NCI-H748 (cell line): ENCODE measurements around the gene KCTD7.
"Not testable (repeated sequence)": the region's sequence is repeated elsewhere in the genome, so short reads cannot be mapped to it uniquely, and the experiment has no call there.

Experiments used
- DNase-seq: peaks from one replicate; lab custom pipeline; 2025; ENCODE audit not compliant: unreplicated experiment; lab: John Stamatoyannopoulos, UW

Gene KCTD7

DNA sequence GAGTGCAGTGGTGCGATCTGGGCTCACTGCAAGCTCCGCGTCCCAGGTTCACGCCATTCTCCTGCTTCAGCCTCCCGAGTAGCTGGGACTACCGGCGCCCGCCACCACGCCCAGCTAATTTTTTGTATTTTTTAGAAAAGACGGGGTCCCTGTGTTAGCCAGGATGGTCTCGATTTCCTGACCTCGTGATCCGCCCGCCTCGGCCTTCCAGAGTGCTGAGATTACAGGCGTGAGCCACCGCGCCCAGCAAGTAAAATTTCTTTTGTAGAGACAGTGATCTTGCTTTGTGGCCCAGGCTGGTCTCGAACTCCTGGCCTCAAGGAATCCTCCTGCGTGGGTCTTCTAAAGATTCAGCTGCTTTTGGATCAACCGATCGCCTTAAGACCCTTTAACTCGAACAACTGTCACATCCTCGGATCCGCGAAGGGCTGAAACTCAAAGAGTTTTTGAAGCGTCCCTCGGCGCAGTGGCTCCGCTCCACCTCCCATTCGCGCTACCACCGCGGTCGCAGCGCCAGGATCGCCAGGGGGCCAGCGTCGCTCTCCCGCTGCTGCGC, 25.1 kb downstream of the KCTD7 start:
- not testable (repeated sequence) for DNase-seq

DNA sequence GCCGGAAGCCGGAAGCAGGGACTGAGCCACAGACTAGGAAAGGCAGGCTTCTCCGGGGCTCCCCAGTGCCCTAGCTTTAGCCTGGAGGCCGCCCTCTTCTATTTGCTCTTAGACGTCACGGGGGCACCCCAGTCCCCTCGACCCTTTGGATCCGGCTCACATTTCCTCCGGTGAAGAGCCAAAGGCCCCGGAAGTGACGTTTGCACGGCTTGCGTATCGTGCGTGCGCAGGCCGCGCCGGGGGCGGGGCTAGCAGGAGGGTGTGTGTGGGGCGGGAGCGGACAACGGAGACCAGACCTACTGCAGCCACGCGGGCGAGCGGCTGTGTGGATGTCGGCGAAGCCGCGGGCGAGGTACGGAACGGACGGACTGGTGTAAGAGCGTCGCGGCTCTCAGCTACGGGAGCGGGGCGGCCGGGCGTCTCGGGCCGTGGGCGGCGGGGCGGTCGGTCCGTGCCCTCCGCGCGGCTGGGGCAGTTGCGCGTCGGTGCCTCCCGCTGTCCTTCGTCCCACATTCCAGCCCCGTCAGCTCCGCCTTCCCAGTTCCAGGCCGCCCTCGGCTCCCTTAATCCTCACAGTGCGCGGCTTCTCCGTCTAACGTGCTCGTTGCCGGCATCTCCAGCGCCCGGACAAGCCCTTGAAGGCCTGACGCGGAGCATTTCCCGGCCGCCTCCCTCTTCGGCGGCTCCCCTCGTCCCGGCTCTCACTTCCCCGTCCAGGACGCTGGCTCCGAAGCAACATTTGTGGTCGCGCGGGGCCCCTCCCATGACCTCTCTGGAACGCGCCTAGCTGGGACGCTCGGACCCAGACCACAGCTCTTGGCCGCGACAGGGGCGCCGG, 25.8 kb downstream of the KCTD7 start:
- DNase-seq, result peak; percentile 99

DNA sequence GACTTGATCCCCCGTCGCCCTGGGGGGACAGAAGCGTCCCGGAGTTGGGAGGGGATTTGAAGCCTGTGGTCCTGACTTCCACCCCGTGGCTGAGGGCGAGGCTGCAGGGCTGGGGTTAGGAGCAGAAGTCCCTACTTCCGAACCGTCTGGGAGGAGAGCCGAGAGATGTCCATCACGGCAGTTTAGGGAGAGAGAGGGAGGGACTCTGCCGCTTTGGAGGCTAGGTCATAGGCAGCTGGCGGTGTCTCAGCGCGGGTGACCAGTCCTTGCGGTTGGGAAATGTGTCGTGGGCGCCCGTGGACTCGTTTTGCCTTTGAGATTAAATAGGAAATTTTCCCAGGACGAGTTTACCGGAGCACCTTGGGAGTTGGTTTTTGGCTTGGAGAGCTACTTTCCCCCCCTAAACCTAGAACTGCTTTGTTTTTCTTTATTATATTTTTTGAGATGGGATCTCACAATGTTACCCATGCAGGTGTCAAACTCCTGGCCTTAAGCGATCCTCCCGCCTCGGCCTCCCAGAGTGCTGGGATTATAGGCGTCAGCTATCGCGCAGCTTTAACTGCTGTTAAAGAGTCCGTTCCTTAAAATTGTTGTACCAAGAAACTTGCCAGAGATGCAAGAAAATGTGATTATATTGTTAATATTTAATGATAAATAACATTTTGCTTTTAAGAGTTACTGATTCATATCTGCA, 26.6 kb downstream of the KCTD7 start:
- peak; percentile 50 for DNase-seq

DNA sequence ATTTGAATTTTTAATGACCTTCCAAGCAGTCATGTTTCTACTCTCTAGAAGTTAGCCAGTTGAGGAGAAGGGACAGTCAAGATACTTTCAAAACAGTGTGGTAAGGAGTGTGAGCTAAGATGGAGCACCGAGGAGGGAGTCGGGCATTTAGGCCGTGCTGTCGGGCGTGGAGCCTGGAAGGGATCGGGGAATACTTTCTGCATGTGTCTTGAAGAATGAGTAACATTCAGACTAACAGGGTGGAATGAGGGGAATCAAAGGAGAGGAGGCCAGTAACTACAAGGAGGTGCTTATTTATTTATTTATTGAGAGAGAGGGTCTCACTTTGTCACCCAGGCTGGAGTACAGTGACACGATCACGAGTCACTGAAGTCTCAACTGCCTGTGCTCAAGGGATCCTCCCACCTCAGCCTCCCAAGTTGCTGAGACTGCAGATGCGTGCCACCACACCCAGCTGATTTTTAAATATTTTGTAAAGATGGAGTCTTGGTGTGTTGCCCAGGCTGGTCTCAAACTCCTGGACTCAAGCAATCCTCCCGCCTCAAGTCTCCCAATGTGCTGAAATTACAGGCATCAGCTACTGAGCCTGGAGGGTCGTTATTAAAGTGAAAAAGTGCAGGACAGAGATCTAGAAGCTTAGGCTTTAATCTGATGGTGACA, 27.3 kb downstream of the KCTD7 start:
- not testable (repeated sequence) for DNase-seq

DNA sequence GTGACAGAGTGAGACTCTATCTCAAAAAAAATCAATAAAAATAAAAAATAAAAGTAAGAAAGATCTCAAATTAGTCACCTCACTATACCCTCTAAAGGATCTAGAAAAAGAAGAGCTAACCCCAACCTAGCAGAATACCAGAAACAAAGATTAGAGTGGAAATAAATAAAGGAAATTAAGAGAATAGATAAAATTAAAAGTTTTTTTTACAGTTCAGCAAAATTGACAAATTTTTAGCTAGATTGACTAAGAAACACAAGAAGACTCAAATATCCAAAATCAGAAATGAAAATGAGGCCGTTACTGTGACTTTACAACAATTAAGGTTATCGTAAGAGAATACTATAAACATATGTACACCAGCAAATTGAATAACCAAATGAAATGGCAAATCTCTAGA, 29.1 kb downstream of the KCTD7 start:
- DNase-seq, result no peak

DNA sequence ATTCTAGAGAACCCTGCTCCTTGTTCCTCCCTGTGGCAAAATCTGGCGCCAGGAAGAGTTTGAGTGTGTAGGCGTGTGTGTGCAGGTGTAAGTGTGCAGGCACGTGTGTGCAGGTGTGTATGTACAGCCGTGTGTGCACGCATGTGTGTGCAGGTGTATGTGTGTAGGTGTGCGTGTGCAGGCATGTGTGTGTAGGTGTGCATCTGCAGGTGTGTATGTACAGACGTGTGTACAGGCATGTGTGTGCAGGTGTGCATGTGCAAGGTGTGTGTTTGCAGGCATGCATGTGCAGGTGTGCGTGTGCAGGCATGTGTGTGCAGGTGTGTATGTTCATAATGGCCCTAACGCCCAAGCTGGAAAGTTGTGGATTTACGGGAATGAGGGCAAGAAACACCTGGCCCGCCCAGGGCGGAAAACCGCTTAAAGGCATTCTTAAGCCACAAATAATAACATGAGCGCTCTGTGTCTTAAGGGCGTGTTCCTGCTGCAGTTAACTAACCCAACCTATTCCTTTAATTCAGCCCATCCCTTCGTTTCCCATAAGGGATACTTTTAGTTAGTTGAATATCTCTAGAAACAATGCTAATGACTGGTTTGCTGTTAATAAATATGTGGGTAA, 34.1 kb downstream of the KCTD7 start:
- DNase-seq, result no peak

DNA sequence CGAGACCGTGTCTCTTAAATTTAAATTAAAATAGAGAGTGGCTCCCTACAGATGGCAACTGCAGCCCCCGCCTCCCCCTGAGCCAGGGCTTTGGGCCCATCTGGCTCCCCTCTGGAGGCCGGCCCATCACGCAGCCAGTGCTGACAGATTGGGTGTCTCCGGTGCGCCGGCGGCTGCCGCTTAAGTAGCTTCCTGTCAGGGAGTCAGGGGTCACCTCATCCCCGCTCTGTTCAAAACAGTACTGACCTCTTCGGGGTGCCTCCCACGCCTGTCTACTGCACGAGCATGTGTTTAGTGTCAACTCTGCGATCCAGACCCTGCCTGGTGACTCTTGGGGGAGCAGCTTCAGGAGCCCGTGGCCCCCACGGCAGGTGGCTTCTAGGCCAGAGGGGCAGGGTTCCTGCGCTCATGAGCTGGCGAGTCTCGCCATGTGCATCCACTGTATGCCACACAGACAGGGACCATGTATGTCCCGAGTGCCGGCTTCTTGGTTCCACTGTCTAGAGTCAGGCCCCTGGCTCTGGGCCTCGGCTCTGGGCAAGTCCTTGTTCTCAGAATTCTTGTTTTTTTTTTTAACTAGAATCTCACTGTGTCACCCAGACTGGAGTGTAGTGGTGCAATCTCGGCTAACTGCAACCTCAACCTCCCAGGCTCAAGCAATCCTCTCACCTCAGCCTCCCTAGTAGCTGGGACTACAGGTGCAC, 36.1 kb downstream of the KCTD7 start:
- DNase-seq, result peak; percentile 6

DNA sequence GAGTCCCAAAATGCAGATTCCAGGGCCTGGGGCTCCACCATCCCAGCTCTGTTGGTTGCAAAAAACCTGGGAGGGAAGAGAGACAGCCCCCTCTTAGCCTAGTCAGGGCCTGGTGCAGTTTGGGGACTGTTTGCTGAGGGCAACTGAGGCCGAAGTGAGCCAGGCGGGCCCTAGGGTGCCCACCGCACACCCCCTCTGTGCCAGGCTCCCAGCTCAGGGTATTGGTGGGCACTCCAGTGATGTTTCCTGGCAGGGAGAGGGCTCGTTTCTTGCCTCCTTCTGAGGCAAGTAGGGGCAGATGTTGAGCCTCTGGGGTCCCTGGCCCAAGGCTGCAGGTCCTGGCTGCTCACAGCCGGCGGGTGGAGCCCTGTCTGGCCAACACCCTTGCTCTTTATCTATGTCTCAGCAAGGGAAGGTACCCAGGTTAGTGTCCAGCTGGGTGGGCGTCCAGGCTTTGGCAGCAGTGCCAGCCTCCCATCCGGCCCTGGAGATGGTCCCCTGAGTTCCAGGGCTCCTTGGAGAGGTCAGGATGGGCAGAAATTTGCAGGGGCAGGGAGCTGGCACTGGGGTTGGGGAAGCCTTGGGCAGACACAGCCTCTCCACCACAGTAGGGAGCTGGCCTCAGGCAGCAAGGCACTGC, 37.8 kb downstream of the KCTD7 start:
- DNase-seq, result no peak

DNA sequence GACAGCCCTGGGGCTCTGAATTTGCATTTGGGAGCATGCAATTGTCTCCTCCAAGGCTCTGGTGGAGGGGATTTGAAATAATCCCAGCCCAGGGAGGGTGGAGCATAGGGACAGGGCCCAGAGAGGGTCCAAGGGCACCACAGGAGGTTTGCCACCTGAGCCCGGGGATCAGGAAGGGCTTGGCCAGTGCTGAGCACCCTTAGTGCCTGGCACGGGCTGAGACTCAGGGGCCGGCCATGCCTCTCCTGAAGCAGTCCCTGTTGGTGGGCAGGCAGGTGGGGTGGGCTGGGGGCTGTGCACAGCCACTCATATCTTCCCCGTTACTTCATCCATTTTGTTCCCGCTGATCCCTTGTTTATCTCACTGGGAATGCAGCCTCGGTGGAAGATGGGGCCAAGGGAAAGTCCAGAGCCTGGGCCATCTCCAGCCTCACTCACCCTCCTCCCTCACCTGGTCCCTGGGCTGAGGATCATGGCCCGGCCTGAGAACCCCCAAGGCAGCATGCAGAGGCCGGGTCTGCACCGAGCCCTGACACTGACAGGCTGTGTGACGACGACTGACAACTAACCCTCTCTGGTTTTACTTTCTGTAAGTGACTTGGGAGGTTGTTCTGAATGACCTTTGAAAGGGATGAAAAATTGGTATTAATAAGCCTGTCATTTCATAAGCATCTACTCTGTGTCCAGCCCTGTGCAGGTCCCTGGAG, 38.5 kb downstream of the KCTD7 start:
- DNase-seq, result no peak

DNA sequence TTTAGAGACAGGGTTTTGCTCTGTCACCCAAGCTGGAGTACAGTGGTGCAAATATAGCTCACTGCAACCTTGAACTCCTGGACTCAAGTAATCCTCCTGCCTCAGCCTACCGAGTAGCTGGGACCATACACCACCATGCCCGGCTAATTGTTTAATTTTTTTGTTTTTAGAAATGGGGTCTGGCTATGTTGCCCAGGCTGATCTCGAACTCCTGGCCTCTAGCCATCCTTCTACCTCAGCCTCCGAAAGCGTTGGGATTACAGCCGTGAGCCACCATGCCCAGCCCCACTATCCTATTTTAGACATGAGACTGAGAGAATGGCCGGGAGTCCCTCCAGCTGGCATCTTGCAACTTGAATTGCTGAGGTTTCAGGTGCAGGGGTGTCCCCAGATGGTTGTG, 39.4 kb downstream of the KCTD7 start:
- no peak for DNase-seq

DNA sequence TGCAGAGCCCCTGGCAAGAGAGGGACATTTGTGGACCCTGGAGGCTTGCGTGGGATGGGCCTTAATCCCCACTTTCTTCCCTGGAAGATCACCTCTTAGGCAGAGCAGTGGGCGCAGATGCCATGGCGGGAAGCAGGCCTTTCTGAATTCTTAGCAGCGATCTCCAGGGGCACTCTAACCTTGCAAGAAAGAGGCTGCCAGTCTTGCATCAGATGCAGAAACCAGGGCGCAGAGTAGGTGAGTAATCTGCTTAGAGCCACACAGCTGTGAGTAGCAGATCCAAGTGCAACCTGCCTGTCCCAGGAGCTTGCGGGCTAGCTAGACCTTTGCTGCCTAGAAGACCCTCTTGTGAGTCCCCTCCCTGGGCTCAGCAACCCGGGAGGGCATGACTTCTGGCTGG, 40.0 kb downstream of the KCTD7 start:
- no peak for DNase-seq

DNA sequence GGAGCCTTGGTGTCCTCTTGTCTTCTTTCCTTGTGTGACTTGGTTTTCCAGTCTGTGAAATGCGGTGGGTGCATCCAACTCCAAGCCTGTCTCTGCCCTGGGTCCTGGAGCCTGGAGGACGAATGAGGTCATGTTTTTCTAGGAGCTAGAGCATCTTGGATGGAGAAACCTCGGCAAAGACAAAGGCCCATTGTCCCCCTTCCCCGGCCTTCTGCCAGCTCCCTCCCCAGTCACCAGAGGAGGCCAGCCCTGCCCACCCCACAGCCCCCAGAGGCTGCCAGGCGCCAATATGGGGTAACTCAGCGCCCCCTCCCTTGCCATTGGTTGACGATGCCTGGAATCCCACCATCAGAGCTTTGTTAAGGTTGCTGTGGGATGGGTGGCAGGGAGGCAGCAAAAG, 40.4 kb downstream of the KCTD7 start:
- DNase-seq, result no peak

DNA sequence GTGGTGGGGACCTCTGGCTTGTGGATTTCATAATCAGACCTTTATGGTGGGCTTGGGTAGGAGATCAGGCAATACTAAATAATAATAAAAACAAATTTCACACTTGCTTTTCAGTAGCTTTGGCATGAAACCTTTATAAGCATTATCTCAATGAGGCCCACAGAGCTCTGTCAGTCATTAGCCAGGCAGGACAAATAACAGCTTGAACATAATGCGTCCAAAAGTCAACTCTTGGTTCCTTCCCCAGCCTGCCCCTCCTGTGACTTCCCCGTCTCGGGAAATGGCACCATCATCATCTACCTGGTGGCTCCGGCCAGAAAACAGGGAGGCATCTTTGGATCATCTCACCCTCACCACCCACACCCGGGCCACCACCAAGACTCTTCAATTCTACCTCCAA, 40.8 kb downstream of the KCTD7 start:
- no peak for DNase-seq

DNA sequence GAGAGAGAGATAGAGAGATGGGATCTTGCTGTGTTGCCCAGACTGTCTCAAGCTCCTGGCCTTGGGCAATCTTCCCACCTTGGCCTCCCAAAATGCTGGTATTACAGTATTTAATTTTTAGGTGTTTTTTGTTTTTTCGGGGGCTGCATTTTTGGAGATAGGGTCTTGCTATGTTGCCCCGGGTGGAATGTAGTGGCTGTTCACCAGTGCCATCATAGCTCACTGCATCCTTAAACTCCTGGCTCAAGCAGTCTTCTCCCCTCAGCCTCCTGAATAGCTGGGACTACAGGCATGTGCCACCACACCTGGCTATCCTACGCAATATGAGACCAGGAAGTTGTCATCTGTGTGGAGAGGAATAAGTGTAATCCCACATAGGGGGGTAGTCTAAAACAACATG, 42.4 kb downstream of the KCTD7 start:
- DNase-seq, result no peak

DNA sequence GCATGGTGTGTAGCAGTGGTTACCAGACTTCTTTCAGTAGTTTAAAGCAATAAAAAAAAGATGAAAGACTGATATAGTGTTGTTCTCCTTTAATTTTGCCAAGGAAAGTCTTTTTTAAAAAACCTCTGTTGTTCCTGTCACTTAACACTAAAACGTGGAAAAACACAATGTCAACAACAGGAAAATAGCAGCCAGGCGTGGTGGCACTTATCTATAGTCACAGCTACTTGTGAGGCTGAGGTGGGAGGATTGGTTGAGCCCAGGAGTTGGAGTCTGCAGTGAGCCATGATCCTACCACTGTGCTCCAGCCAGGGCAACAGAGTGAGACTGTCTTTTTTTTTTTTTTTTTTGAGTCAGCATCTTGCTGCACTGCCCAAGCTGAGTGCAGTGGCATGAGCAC, 42.8 kb downstream of the KCTD7 start:
- DNase-seq, result not testable (repeated sequence)

DNA sequence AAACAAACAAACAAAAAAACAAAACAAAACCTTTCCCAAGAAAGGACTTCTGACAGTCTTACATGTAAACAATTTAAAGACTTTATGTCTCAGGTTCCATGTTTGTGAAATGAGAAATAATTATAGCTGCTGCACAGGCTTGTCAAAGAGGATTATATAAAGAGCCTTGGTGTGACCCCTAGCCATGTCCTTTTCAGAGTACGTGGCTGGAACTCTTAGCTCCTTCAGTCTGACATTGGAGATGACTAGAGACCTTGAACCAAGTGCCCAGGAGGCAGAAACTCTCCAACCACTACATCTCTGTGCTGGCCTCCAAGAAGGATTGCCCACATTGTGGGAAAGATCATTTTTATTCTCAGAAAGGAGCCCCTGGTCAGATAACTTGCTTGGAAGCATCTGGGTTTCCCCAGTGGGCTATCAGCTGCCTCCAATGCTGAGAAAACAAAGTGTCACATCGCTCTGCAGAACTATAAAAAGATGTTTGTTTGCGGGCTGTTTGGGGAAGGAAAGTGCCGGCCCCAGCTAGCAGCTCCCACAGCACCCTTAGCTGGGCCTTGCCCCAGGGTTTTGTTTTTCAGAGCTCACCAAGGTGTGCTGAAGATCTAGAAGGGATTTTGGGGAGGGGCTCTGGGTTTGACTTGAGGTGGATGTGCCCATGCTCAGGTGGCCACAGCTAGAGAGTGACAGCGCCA, 43.9 kb downstream of the KCTD7 start:
- not testable (repeated sequence) for DNase-seq

DNA sequence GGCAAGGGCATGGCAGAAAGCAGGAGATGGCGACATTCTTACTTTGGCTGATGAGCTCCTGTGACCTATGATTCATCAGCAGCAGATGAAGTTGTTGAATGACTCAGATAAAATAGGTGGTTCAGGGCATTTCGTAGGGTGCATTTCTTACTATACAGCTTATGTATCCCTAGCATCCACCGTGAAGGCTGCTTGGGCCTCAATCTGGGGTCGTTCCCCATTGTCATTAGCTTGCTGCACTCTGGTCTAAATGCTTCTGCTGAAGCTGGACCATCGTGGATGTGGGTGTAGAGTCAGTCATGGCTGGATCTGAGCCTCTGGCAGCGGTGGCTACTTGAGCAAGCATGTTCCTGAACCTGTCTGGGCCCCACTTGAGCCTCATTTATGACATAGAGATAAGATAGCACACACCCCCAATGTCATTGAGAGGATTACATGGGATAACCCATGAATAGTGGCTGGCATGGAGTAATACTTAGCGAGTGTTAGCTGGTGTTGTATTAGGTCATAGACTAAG, 44.5 kb downstream of the KCTD7 start:
- not testable (repeated sequence) for DNase-seq

DNA sequence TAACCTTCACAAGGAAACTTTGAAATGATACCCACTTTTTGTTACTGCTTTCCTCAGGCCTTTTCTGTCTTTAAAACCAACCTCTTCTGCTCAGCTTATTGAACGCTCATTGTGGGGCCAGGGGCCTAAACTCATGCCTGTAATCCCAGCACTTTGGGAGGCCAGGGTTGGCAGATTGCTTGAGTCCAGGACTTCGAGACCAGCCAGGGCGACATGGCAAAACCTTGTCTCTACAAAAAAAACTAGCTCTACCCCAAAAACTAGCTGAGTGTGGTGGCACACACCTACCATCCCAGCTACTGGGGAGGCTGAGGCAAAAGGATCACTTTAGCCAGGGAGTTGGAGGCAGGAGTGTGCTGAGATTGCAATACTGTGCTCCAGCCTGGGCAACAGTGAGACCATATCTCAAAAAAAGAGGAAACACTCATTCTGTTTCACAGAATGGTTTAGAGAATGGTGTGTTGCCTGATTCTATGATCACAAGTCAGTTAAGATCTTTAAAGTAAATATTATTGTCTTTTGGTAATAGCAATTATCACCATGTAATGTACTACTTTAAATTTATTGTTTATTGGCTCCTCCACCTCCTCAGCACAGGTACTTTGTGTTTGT, 51.1 kb downstream of the KCTD7 start:
- DNase-seq, result no peak
